NCI-H1105 (cell line): ENCODE results near the gene TFF1.

Source experiments
- DNase-seq: peaks from one replicate; lab custom pipeline; 2025; lab: John Stamatoyannopoulos, UW

Gene TFF1

DNA sequence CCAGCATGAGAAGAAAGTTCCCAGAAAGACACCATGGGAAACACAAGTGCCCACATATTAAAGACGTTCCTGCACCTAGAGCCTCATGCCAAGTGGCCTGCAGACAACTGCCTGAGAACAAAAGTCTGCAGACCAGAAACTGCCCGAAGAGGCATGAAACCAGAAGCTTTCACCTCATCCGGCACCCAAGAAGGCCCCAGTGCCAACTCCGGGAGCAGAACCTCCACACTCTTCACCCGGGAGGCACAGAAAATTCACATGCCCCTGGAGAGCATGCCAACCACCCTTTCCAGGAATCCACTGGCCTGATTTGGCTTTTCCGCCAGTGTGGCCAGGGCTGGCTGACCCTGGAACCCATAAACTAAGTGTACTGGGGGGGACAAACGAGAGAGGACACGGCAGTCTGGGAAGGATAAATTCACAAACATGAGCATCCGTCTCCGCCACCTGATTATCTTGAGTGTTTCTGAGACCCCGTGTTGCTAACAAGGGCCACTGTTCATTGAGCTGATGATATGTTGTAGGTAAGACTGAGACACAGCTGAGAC, 22.3 kb downstream of the TFF1 start:
- DNase-seq: no peak

DNA sequence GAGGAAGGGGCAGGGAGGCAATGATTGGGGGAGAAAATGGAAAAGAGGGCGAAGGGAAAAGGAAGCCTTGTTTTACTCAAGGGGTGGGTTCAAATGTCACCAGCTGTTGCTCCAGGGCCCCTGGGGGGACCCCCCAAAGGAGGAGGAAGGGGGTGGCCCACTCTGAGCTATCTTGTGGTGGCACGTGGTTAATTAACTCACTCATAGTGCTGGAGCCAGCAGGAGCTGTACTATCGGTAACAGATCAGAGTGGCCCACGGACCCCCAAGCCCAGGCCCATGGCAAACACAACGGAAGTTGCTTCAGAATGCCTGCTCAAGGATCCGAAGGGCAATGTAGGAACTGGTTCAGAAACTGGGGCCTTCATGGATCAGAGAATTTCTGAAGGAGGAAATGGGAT, 22.8 kb downstream of the TFF1 start:
- no peak for DNase-seq

DNA sequence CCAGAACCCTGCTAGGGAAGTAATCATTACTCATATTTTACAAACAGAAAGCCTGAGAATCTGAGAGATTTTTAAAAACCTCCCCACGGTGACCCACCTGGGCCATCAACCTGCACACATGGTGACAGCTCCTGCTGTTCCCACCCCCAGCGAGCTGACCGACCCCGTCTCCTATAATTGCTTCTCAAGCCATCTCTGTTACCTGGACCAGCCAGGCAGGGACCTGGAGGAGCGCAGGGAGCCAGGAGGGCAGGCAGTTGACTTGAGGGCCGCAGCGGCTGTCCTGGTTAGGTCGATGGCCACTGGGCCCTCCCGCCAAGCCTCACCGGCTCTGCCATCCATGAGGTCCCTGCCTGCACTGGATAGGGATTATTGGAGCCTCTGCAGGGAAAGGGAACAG, 23.2 kb downstream of the TFF1 start:
- no peak for DNase-seq

DNA sequence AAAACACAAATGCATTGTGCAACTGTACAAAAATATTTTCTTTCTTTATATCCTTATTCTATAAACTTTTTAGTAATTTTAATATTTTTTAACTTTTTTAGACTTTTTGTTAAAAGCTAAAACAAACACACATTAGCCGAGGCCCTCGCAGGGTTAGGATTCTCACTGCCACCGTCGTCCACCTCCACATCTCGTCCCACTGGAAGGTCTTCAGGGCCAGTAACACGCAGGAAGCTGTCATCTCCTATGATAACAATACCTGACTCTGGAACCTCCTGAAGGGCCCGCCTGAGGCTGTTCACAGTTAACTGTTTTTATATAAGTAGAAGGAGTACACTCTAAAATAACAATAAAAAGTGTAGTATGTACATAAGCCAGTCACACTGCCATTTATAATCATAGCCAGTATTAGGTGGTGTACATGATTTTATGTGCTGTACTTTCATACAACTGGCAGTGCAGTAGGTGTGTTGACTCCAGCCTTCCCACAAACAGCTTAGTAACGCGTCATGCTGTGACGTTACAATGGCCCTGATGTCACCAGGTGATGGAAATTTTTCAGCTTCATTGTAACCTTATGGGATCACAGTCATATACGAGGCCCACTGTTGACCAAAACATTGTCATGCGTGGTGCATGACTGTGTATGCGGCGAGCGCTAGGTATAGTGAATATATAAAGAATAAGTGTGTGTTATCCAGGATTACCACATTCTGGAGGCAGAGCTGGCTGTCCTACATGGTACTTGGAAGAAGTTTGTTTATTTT, 24.4 kb downstream of the TFF1 start:
- DNase-seq: no peak

DNA sequence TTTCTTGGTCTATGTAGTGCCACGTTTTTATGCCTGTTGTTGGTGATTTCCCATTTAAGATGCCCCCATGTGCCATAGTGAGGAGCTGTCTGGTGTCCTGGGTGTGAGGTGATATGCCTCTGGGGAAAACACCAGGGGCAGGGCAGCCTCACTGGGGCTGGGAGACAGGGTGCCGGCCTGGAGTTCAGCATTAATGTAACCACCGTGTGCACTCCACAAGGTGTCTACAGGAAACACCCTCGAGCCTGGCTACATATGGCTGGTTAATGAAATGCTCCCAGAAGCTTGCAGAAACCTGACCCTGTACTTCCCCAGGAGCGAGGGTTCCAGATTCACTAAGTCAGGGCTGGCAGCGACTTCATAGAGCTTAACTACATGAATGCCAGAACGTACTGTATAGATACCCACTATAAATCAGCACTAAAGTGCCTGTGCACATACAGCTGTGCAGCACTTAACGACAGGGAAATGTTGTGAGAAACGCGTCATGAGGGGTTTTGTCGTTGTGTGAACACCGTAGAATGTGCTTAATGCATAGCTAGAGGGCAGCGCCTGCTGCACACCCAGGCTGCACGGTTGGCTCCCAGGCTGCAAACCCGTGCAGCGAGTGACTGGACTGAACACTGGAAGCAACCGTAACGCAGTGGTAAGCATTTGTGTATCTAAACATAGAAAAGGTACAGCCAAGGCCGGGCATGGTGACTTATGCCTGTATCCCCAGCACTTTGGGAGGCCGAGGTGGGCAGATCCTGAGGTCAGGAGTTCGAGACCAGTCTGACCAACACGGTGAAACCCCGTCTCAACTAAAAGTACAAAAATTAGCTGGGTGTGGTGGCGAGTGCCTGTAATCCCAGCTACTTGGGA, 25.9 kb downstream of the TFF1 start:
- DNase-seq: no peak

DNA sequence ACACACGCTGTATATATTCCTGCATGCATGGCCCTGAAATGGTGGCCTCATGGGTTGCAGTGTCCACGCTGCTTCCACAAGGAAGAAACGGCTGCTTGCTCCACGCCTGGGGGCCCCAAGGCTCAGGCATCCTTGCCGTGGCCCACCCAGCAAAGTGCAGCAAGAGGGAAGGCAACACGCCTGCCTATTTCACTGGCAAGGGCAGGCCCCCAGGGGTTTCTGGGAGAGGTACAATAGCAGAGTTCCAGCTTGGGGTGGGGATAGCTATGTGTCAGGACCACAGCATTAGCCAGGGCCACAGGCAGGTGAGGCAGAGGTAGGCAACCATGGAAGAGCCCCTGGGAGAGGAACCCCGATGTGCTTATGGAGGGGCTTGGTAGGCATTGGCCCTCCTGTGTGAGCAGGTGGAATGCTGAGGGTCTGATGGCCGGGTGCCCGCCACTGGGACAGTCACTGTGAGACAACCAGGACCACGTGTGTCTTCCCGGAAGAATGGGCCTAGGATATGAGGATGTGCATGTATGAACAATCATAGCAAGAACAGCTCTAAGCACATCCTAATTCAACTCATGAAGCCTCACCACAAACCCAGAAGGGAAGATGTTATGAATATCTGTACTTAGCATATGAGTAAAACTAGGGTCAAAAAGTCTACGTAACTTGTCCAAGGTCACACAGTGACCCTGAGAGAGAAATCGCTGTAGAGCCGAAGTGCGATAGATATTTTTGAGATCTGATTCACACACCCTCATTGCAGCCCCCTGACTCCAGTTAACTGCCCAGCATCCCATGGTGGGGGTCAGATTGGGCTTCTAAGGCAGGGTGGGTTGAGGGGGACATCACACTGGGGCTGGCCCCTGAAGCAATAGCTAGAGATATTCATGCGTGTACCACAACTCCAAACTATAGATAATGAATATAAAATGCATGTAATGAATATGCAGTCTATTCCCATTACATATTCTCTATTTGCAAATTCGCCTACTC, 27.3 kb downstream of the TFF1 start:
- no peak for DNase-seq

DNA sequence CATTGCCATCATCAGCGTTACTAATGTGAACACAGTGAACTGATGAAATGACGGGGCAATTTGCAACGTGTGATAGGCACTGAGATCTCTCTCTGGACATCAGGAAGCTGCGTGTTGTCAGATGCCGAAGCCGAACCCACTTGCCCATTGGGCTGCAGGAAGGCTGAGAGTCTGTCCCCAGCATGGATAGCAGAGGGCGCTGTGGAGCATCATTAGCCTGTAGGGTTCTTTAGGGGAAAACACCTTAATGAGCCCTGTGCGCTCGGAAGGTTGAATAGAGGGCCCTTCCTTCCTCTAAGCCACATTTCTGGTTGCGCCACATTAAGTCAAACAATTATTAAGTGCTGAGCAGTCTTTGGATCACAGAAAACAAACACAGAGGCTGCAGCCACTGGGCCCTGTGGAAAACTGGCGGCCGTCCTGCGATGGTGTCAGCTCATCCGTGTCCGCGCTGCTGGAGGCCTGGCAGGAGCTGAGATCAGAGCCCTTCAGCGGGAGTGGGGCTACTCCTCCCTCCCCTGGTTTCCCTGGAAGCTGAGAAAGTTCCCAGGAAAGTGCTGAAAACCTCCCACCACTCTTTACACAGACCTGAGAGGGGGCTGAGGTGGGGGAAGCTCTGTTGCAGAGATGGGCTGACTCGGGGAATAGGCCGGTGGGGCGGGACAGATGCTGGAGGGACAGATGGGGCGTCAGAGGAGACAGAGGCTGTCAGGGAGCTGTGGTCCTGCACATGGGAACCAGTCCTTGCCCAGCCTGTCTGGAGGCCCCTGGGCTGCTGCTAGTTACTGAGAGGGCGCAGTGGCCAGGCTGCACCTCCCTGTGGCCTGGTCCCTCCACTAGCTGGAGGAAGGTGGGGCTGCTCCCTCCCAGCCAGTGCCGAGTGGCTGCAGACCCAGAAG, 28.3 kb downstream of the TFF1 start:
- peak; percentile 20 for DNase-seq

DNA sequence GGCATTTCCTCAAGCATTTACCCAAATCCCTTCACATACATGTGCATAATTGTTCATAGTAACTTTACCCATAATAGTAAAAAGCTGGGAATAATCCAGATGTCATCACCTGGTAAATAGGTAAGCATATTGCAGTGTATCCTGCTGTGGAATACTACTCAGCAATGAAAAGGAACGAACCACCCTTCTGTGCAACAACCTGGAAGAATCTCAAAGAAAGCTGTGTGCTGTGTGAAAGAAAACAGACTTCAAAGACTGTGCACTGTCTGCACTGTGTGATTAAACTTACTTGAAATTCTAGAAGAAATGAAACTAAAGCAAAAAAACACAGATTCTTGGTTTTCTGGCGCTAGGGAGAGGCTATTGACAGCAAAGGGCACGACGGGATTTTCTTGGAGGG, 29.1 kb downstream of the TFF1 start:
- no peak for DNase-seq

DNA sequence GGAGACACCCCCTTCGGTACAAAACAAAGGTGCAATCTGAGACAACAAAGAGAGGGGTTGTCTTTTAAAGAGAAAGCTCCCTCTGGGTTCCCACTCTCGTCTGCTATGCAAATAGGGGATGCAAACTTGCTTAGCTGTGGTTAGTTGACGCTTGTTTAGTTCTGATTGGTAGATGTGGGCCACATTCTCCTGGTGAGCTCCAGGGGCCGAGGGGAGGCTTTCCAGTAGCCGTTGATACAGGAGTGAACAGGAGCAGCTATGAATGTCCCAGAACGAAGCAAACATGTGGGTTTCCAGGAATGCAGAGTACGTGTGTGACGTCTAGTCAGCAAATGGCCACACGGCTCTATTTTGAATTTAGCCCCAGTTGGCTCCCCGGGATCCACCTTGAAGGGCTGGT, 30.3 kb downstream of the TFF1 start:
- no peak for DNase-seq

DNA sequence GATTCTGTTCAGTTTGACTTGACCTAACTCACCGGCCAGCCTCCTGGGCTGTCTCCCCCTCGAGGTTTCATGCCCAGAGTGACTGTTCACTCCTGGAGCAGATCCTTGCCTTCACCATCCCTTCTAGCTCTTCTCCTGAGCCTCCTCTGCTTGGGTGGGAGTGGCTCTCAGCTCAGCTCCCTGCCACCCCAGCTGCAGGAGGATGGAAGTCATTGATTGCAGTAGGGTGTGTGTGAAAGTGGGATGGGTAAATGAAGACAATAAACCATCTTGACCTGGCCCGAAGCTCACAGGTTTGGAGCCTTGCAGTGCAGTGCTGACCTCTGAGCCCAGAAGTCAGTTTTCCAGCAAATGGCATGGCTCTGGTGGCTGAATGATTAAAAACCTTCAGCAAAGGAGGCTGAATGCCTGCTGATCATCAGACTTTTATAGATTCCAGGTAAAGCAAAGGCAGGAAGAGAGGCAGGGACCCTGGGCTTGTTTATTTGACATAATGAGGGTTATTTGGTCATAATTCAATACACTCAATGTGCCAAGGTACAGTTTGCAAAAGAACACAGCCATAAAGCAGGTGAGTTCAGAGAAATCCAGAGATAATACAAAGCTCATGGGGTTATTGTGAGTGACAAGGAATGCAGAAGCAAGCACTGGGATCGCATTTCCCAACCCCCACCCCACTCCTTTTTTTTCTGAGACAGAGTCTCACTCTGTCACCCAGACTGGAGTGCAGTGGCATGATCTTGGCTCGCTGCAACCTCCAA, 33.6 kb downstream of the TFF1 start:
- DNase-seq: no peak

DNA sequence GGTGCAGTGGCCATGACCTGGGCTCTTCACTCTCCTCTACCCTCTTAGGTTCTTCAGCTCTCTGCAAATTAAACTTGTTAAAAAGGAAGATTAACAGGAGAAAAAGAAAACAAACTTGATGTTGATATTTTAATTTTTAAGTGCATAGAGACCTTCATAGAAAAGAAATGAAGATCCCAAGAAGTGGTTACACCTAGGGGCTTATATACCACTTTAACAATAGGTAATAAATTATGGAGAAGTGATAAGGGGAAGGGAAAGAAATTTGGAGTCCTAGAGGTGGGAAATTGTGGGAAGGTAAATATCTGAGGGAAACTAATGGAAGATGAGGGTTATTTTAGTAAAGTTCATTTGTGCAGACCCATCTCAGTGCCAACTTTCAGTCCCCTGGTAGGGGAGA, 34.7 kb downstream of the TFF1 start:
- DNase-seq: no peak

DNA sequence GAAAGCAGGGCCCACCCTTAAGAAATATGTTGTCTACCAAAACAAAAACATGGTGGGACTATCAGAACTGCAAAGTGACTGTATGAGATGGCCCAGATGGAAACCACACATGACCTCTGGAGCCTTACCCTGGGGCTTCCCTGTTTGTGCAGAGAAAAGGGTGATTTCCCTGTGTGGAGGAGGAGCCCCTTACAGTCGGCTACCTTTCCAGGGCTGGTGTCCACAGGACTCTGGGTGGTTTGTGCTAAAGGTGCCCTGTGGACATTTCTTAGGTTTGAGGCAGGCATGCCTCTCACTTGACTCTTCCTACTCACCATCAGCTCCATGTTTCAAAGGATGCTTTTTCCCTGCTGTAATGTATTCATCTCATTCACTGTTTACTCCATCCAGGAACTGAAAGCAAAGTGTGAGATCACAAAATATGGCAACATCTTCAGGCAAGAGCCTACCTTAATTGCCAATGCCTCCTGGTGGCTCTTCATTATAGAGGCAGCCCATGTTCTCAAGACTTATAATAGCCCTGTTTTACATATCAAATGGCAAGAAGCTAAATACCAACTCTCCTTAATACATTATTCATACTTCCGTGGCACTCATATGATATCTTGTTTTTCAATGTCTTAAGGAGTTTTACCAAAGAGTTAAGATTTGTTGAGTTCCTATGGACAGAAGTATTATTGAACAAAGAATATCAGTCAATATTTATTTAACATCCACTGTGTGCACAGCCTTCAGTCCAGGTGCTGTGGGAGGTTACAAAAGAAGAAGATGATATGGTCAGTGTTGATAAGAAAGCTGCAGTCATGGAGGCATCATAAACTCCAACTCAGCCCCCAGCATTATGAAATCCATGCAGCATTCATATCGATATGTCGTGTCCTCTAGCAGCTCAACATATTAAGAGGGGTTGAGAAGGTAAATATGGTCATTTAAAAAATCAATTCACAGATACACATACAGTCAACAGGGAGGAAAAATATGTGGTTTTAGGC, 35.7 kb downstream of the TFF1 start:
- DNase-seq: no peak

DNA sequence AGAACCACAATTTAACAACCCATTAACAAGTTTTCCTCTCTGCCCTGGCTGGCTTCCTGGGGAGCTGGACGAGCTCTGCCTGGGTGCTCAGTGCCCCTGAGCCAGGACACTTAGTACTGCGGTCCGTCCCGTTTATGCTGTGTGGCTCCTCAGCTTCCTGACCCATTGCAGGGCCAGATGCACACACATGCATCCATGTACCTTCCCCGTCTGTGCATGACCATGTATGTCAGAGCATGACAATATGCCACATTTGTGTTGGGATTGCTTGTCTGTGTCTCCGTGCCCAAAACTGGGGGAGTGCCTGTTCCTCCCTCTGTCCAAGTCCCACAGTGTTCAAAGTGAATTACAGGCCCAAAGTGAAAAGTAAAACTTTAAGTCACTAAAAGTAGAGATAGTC, 41.4 kb downstream of the TFF1 start:
- DNase-seq: no peak

DNA sequence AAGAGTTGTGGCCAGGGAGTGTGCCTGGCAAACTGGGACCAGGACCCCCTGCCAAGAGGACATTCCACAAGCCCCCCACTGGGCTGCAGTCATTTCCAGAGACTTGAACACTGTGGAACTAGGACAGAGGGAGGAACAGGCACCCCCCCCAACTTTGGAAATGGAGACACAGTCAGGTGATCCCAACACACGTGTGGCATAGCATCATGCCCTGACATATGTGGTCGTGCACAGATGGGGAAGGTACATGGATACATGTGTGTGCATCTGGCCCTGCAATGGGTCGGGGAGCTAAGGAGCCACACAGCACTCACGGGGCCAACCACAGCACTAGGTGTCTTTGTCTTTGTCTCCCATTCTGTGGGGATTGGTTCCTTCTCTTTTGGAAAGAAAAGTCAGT, 44.5 kb downstream of the TFF1 start:
- no peak for DNase-seq

DNA sequence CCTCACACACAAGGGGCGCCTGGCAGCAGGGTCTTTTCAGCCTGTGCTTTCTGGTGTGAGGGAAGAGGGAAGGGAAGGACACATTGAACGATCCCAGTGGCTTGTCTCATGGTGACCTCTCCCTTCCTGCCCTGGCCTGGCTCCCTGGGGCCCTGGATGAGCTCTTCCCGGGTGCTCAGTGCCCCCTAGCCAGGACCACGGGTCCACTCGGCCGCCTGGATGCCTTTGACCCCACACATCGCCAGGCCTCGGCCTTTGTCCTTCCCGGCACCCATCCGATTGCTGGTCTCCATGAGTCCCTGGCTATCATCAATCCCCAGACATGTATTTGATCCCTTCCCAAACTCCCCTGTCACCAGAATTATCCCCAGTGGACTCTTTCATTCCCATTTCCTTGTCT, 45.1 kb downstream of the TFF1 start:
- DNase-seq: no peak

DNA sequence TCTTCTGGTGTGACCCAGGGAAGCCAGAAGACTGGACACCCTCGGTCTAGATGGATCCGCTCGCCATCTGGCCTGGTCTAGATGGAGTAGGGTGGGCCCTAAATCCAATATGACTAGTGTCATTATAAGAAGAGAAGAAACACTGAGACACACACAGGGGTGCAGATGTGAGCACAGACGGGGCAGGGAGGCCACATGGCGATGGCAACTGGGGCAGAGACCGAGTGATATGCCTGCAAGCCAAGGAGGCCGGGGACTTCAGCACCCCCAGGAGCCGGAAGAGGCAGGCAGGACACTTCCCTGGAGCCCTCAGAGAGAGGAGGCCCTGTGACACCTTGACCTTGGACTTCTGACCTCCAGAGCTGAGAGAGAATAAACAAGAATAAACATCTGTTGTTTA, 45.5 kb downstream of the TFF1 start:
- DNase-seq: no peak

DNA sequence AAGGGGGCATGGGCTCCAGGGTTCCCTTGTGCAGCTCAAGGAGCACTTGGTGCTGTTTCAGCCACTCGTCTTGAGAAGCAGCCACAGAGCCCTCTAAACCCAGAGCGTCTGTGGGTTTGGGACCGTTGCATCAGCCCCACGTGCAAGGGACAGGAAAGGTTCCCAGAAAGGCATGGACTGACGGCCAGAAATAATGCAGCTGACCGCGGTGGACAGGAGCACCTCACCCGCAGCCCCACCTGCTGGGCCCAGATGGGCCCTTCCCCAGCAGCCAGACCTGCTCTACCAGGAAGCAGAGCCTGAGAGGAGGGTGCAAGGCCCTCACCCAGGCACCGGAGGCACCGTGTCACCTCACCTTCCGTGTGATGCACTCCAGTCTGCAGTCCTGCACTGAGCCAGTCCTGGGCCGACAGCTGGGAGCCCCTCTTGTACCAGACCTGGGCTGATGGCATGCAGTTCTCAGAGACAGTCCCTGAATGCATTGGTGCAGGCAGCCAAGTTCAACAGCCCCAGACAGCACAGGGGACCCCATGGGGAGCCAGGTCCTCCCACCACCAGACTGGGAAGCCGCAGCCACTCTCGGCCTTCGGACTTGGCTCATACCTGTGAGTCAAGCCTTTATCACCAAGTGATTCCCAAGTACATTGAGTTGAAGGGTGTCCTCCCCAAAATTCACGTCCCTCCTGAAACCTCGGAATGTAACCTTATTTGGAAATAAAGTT, 46.3 kb downstream of the TFF1 start:
- no peak for DNase-seq

DNA sequence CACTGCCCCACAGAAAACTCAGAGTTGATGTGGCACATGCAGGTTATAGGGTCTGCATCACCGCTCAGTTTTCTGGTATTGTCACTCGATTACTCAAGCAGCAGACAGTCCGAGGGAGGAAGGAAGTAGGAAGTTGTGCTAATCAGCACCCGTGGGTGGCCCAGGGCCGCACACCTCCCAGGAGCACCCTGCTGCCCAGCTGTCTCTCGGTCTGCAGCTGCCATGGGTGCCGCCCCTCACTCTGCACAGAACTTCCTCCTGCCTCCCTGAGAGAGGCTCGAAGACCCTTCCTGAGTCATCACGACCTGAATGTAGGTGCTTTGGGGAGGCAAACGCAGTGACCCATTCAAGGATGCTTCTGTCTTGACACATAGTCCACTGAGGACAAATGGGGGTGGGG, 47.0 kb downstream of the TFF1 start:
- DNase-seq: no peak
